ENCODE results near the gene IER5. TPM values are rescaled to one million over a fixed set of nuclear protein-coding genes. Genes with fewer than 3 reads are reported as not detected.

IER5 gene
- total RNA-seq, 1 experiment from 2014 or later = 100 TPM

DNA sequence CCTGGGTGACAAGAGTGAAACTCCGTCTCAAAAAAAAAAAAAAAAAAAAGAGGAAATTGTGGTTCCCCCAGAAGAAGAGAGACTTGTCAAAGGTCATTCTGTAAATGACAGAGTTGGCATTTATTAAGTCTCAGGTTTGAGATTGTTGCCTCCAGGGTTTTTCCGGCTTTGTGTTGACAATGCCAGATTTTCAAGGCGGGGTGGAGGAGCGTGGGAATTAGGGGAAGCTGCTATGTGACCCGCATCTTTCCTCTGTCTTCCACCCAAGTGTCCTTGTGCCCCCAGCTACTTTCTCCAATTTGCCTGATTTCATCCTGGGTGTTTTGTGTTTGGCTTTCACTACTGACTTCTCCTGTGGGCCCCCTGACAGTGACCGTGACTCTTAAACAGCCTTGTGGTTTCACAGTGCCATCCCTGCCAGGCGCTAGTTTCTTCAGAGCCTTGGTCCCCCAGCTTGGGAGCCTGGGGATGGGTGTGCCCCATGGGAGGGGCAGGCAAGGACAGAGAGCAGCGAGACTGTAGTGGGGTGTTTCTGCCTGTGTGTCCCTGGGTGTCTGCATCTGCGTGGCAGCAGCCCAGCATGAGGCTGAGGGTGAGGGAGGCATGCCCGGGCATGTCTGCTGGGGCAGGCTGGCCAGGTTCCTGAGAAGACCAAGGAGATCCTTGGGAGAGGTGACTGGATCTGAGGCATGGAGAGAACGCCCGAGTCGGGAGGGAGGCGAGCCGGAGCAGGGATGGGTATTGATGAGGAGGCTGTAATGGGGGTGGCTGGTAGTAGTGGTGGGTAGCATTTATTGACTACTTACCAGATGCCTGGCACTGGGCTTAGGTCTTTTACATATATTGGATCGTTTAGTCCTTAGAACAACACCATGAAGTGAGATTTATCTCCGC is 46.3 kb downstream of the IER5 start:
- H3K4me3 ChIP-seq (ENCODE audit: low read length) = no peak overlapping the region
- POLR2A ChIA-PET (ENCODE audit: unreplicated experiment) = no interaction called here
- CTCF ChIA-PET = no interaction called here
- TF ChIP-seq, protein P1, sequence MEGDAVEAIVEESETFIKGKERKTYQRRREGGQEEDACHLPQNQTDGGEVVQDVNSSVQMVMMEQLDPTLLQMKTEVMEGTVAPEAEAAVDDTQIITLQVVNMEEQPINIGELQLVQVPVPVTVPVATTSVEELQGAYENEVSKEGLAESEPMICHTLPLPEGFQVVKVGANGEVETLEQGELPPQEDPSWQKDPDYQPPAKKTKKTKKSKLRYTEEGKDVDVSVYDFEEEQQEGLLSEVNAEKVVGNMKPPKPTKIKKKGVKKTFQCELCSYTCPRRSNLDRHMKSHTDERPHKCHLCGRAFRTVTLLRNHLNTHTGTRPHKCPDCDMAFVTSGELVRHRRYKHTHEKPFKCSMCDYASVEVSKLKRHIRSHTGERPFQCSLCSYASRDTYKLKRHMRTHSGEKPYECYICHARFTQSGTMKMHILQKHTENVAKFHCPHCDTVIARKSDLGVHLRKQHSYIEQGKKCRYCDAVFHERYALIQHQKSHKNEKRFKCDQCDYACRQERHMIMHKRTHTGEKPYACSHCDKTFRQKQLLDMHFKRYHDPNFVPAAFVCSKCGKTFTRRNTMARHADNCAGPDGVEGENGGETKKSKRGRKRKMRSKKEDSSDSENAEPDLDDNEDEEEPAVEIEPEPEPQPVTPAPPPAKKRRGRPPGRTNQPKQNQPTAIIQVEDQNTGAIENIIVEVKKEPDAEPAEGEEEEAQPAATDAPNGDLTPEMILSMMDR (conservative IDR thresholded peaks at IDR 0.05; ENCODE audit: low read depth, low read length) = no peak
- no peak for TF ChIP-seq EZH2 (IDR thresholded peaks at IDR 0.05; ENCODE audit: low read length, unreplicated experiment)
- TF ChIP-seq EZH2phosphoT487 (IDR thresholded peaks at IDR 0.05; ENCODE audit: borderline replicate concordance, low read length) = no peak
- peak overlapping the region; percentile 72 for H3K9ac ChIP-seq (ENCODE audit: low read length)
- H3K36me3 ChIP-seq (ENCODE audit: low read depth, low read length) = no peaks in the 10 kb centered on the region
- H3F3A ChIP-seq (ENCODE audit: low read length, unreplicated experiment) = no peaks in the 10 kb centered on the region
- H3K27ac ChIP-seq (ENCODE audit: low read length) = peak overlapping the region; percentile 80
- peak; percentile 53 for DNase-seq
- no peaks in the 10 kb centered on the region for H3K27me3 ChIP-seq (ENCODE audit: low read length)
- no peaks in the 10 kb centered on the region for H3K9me2 ChIP-seq (replicated peaks; ENCODE audit: low read length)
- no peaks in the 10 kb centered on the region for H3K79me2 ChIP-seq (ENCODE audit: low read length)
- BruUV-seq (replicated peaks) = no TSS peak
- peak overlapping the region; percentile 63 for H3K4me2 ChIP-seq (ENCODE audit: low read length)
- H3K4me1 ChIP-seq (ENCODE audit: insufficient read depth, low read length) = peaks cover 41% of the 10 kb centered on the region
- no peak; the same call in 1 of the 2 replicates for ATAC-seq
- intact Hi-C loops (cut with micrococcal nuclease) = no loop called here
- no peaks in the 10 kb centered on the region for H4K20me1 ChIP-seq (ENCODE audit: low read length)
- no peaks in the 10 kb centered on the region for H3K9me3 ChIP-seq (ENCODE audit: low read length)
- H2AFZ ChIP-seq (ENCODE audit: low read length) = no peak overlapping the region

GRCh38 chr1:181135437-181135731 is 46.9 kb downstream of the IER5 start:
- no peak overlapping the region for H3K4me3 ChIP-seq (ENCODE audit: low read length)
- H4K20me1 ChIP-seq (ENCODE audit: low read length) = no peaks in the 10 kb centered on the region
- H3K27ac ChIP-seq (ENCODE audit: low read length) = peak overlapping the region; percentile 80
- H3K27me3 ChIP-seq (ENCODE audit: low read length) = no peaks in the 10 kb centered on the region
- no TSS peak for BruUV-seq (replicated peaks)
- peaks cover 47% of the 10 kb centered on the region for H3K4me1 ChIP-seq (ENCODE audit: insufficient read depth, low read length)
- TF ChIP-seq EZH2phosphoT487 (IDR thresholded peaks at IDR 0.05; ENCODE audit: borderline replicate concordance, low read length) = no peak
- TF ChIP-seq EZH2 (IDR thresholded peaks at IDR 0.05; ENCODE audit: low read length, unreplicated experiment) = no peak
- TF ChIP-seq, protein P1 (conservative IDR thresholded peaks at IDR 0.05; ENCODE audit: low read depth, low read length) = peak; percentile 21; the same call in 1 of the 2 replicates
- no peaks in the 10 kb centered on the region for H3K9me3 ChIP-seq (ENCODE audit: low read length)
- ChIA-PET CTCF (no interaction called here), POLR2A (ENCODE audit: unreplicated experiment) (no interaction called here)
- intact Hi-C loops (cut with micrococcal nuclease) = no loop called here
- DNase-seq = peak; percentile 21
- no peaks in the 10 kb centered on the region for H3K9me2 ChIP-seq (replicated peaks; ENCODE audit: low read length)
- 0 out of 2 replicates have a peak, but pooled peaks have one; percentile 7 for ATAC-seq
- peak overlapping the region; percentile 72 for H3K9ac ChIP-seq (ENCODE audit: low read length)
- no peaks in the 10 kb centered on the region for H3K36me3 ChIP-seq (ENCODE audit: low read depth, low read length)
- no peaks in the 10 kb centered on the region for H3F3A ChIP-seq (ENCODE audit: low read length, unreplicated experiment)
- peak overlapping the region; percentile 63 for H3K4me2 ChIP-seq (ENCODE audit: low read length)
- no peaks in the 10 kb centered on the region for H3K79me2 ChIP-seq (ENCODE audit: low read length)
- H2AFZ ChIP-seq (ENCODE audit: low read length) = no peak overlapping the region
